NCI-H2227 (cell line): Measurements from ENCODE around the gene HELB.
"Not testable (repeated sequence)": the region's sequence is repeated elsewhere in the genome, so short reads cannot be mapped to it uniquely, and the experiment has no call there.

ENCODE experiments used
- DNase-seq: peaks from one replicate; lab custom pipeline; 2025; ENCODE audit not compliant: unreplicated experiment; lab: John Stamatoyannopoulos, UW

The HELB gene

DNA sequence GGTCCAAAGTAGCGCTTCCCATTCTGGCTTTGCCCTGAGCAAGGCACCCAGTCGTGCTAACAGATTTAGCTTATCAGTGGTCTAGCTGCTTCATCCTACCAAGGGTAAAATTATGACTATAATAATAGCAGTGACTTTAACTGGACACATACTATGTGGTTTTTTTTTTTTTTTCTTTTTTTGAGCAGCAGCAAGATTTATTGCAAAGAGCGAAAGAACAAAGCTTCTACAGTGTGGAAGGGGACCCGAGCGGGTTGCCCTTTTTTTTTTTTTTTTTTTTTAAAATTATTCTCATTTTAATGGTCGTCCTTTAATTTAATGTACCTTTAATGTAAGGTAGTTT is 505 bp downstream of the HELB start:
- no peak for DNase-seq

DNA sequence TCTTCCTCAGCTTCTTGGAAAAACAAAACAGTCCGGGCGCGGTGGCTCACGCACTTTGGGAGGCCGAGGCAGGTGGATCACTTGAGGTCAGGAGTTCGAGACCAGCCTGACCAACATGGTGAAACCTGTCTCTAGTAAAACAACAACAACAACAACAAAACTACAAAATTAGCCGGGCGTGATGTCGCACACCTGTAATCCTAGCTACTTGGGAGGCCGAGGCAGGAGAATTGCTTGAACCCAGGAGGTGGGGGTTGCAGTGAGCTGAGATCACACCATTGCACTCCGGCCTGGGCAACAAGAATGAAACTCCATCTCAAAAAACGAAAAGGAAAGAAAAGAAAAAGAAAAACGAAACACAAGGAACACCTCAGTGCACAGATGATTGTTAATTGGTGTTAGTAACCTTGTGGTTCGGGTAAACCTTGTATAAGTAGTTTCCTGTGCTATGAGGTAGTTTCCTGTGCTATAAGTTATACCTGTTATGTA is 1.1 kb downstream of the HELB start:
- not testable (repeated sequence) for DNase-seq

DNA sequence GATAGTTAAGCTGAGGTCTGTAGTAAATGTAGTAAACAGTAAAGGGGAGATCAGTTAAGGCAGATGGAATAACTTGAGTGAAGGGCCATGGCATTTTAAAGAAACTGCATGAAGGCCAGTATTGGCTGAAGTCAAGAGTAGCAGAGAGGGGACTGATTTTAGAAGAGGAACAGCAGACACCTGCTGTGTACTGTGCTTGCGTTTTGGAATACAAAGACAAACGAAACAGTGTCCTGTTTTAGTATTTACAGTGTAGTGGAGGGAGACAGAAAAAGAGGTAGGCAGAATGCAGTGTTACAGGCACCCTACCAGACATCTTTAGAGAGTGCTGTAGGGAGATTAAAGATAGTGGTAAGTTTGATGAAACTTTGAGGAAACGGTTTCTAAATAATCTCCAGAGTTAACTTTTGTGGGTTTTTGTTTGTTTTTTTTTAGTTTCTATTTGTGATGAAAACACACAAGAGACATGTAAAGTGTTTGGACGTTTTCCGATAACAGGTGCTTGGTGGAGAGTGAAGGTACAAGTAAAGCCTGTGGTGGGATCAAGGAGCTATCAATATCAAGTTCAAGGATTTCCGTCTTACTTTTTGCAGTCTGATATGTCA is 2.1 kb downstream of the HELB start:
- DNase-seq, result no peak

DNA sequence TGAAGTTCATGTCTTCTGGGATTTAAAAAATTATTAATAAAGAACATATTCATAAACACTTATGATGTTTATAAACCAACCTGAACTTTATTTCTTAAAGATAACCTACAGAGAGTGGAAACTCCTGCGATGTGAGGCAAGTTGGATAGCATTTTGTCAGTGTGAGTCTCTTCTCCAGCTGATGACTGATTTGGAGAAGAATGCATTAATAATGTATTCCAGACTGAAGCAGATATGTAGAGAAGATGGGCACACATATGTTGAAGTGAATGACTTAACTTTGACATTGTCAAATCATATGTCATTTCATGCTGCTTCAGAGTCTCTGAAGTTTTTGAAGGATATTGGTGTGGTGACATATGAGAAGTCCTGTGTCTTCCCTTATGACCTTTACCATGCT is 7.3 kb downstream of the HELB start:
- DNase-seq, result no peak

DNA sequence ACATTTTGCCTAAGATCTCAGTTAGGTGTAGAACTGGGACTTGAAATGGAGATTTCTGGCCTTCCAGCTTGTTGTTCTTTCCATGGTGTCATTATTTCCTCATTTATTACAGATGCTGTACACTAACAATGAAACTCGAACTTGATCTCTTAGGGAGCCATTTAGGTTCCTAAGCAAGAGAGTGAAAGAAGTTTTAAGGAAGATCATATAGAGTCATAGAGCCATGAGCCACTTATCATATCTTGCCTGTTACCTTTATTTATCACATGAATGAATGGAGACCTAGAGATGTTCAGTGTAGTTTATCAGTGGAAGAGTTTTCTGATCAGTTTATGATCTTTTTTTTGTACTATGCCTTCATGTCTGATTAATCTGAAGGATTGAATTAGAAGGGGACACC is 9.9 kb downstream of the HELB start:
- no peak for DNase-seq

DNA sequence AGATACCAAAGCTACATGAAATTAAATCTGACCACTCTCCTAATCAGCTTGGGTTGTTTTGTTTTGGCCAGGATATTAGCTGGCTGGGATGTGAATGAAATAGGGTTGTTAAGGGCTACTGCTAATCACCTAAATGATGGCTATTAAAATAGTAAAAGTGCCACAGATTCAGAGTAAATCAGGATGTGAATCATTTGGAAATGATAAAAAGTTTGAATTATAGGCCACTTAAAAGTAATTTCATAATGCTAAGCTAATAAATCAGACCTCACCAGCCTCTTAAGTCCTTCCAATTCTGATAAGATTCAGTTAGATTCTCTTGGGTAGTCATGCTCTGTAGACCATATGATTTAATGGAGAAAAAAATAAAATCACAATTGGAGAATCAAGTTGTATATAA is 12.0 kb downstream of the HELB start:
- no peak for DNase-seq

DNA sequence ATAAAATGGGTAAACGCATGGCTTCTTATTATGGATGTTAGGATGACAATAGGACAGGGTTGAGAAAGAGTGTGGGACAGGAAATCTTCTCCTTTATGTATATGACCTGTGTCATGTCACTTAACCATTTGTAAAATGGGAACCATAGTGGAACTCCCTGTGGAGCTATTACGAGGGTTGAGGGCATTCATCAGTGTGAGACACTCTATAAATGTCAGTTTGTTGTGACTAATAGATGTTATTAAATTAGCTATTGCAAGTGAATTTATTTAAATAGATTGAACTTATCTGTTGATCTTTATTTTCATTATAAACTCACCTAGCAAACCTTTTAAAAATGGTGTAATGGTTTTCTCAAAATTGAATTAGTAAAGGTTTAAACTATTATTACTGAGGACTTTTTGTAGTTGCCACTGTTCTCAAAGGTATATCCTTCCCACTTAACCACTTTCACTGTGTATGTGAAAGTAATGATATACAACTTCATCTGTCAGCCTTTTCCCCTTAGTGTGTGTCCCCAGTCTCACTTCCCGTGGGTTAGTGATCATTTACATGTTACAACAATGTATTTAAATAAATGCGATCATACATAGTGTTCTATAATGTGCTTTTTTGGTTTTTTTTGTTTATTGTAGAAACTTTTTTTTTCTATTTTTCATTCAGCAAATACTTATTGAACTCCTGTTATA is 17.1 kb downstream of the HELB start:
- DNase-seq, result no peak

DNA sequence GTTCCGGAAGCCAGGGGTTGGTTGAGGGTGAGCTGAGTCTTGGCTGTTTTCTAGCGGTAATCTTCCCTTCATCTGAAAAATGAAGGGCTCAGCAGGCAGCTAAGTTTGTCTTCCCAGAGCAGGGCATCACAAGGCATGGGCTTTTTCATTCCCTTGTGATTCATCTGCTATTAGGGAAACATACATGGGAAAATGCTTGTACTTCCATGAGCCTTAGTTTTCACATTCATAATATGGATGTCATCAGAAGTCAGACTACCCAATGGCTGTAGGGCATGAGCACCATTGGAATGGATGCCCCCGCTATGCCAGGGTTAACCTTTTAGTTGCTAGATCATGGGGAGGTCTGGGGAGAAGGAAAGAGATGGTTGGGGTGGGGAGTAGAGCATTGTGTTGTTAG is 18.7 kb downstream of the HELB start:
- DNase-seq, result no peak

DNA sequence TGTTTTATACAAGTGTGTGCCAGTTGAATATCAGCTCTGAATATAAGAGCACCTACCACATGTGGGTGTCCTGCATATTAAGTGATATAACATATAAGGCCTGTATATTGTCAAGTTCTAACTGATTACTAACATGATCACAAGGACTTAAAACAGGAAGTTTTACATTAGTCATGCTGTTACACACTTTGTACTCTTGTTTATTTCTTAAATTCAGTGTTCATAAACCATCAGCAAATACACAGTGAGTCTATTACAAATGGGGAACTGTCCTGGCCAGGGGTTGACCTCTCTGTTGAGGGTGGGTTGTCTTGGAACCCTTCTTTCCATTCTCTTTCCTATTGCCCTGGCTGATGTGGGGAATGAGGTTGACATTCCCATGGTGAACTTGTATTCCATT is 19.1 kb downstream of the HELB start:
- no peak for DNase-seq

DNA sequence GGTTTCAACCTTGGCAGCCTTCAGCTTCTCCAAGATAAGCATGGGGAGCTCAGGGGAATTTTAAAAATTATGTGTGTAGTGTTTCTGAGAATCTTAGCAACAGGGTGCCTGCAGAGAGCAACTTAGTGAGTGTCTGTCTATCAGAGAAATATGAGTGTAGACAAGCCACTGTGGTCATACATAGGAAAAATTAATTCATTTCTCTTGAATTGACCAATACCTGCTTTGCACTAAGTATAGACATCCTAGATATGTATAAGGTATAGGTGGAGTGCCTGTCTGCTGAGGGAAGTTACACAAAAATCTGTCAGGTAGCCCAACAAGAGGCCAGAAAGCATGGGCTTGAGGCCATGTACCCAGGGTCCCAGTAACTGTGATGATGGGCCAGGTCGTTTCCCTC is 20.7 kb downstream of the HELB start:
- no peak for DNase-seq

DNA sequence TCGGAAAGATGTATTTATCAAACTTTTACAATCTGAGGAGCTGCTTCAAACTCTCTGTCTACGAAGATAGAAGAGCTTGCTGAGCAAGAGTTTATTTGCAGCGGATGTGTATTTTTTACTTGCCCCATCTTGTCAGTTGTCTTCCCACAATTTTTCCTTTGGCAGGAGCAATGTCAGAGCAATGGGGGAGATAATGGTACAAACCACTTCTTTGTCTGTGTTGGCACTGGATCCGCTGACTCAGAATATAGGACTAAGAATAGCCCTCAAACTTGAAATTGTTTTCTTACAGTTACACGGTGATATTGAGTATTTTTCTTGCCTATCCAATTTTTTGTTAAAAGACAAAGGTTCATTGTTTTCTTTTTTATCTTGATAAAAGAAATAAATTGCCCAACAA is 27.6 kb downstream of the HELB start:
- DNase-seq, result no peak

DNA sequence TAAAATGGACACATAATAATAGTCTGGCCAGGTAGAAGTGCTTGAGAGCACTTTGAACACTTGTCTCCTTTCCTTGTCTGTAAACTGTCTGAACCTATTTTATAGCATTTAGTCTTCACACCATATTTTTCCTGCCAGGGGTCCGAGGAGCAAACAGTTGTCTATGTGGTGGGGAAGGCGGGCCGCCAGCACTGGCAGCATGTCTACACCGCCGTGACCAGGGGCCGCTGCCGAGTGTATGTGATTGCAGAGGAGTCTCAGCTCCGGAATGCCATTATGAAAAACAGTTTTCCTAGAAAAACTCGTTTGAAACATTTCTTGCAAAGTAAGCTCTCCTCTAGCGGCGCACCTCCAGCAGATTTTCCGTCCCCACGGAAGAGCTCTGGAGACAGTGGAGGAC is 28.7 kb downstream of the HELB start:
- DNase-seq, result no peak

DNA sequence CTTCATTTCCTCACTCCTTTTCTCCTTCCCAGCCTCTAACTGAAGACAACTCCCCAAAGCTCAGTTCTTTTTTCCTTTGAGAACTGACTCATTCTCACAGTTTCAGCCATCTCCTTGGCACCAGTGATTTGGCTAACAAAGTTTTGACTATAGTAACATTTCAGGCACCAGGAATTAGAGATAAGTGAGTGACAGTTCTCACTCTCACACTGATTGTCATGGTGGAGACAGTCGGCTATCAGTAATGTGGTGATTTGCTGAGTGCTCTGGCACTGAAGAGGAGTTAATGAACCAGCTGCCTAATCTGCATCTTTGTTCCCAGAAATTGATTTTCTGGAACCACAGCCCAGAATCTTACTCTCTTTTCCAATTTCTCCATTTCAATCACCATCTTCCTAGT is 29.5 kb downstream of the HELB start:
- no peak for DNase-seq

DNA sequence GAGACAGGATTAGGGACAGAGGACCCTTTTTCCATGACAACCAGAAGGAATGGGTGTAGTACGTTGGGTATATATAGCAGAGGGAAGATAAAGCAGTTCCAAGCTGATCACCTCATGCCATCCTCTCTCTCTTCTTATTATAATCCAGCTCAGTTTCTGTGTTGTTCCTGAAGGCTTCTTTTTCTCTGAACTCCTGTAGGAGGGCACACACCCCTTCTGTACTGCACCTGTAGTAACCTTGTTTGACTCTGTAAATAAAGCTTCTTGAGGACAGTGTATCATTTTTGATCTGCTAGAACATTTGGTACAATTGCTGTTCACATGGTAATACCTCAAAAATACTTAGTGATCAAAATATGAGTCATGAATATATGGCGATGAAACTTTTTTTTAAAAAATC is 33.5 kb downstream of the HELB start:
- no peak for DNase-seq

DNA sequence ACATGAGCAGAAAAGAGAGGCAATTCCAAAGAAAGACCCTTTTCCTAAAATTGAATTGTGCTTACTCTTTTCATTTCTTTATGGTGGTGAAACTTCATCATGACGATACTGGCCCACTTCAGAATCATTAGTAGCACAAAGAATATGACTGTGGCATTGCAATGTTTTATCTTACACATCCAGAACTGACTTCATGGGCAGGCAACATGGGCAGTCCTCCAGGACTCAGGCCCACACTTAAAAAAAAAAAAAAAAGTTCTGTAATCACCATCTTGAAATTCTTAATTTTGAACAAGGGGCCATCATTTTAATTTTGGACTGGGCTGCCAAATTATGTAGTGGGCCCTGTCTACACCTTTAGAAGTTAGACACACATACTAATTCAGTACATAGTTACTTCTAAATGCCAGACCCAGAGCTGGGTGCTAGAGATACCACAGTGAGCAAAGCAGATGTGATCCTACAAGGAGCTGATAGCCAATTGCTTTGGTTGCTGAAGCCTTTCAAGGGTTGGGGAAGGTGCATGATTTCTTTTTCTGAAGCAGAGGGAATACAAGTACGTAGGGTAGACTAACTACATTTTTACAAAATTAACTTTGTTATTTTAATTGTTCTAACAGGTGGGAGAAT is 35.2 kb downstream of the HELB start:
- DNase-seq, result no peak

DNA sequence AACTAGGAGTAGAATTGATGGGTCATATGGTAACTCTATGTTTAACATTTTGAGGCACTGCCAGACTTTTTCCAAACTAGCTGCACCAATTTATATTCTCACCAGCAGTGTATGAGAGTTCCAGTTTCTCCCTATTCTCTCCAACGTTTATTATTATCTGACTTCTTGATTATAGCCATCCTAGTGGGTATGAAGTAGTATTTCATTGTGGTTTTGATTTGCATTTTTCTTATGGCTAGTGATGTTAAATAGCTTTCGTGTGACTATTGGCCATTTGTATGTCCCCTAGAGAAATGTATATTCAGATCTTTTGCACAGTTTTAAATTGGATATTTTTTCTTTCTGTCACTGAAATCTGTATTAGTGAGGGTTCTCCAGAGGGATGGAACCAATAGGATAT is 37.8 kb downstream of the HELB start:
- DNase-seq, result no peak

DNA sequence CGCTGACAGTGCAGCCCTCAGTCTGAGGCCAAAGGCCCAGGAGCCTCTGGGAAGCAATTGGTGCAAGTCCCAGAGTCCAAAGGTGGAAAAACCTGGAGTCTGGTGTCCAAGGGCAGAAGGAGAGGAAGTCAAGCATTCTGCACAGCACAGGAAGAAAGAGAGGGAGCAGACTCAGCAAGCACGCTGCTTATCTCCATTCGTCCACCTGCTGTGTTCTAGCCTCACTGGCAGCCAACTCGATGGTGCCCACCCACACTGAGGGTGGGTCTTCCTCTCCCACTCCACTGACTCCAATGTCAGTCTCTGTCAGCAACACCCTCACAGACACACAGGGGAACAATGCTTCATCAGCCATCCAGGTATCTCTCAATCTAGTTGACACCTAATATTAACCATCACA is 38.8 kb downstream of the HELB start:
- no peak for DNase-seq

DNA sequence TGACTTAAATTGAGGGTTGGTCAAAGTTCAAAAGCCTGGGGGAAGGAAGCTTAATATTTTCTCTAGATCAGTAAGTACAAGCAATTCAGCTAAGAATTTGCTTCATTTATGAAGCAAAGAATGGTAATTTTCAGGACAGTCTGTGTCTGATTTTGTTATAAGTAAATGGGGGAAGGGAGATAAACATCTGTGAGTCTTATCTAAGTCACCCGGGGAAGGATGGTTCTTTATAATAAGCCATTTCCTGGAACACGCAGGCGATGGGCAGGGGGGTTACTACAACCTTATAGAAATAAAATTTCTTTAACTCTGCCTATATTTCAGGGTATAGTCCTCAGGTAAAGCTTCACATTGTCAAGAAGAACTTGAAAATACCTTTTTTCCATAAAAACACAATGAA is 42.9 kb downstream of the HELB start:
- no peak for DNase-seq

DNA sequence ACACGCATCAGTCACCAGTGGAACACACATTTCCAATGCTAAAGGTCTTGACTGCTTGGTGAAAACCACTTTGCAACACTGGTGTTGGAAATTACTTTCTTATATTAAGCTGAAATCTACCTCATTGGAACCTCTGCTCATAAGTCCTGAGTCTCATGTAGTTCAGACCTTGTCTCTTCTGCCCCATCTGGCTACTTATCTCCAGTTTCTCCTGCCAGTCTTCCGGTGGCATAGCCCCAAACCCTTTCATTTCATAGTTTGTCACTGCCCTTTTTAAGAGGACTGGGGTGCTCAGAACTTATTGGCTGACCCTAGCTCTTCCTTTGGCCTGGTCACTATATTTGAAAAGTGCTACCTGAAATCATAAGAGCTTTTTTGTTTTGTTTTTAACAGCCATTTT is 43.7 kb downstream of the HELB start:
- no peak for DNase-seq

DNA sequence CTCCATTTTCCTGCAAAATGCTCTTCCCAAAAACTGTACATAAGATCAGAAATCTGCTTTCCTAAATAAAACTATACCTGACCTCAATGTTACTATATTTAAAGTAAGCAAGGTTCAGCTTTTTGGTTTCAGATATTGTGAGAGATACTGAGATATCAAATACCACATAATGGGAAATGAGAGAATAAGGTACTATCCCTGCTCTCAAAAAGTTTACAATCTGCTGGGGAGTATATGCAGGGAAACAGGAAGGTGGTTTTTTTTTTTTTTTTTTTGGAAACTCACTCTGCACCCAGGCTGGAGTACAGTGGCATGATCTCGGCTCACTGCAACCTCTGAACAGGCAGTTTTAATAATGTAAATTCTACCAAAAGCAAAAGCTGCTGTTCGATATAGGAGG is 49.0 kb downstream of the HELB start:
- DNase-seq, result no peak

DNA sequence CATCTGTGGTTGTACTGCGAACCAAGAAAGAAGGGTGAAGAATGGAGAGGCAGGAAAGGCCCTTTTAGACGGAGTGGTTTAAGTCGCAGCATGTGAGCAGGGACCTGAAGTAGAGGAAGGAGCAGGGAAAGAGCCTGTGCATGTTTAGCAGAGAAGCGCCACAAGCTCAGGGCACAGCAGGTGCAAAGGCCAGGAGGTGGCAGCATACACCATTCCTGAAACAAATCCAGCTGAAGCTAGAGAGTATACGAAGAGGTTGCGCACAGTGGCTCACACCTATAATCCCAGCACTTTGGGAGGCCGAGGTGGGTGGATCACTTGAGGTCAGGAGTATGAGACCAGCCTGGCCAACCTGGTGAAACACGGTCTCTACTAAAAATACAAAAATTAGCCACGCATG is 49.9 kb downstream of the HELB start:
- peak; percentile 9 for DNase-seq

DNA sequence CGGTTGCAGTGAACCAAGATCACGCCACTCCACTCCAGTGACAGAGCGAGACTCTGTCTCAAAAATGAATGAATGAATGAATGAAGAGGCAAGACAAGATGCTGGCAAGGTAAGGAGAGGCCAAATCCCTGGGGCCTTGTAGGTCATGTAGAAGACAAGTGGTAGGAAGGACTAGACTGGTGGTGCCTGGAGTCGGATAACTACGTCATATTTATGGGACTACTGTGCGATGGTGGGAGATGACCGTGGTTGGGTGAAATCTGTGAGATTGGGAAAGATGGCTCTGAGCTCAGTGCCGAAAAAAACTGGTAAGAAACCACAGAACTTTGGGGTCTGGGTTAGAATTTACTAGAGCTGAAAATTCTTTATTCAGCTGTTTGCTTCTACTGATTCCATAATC is 50.6 kb downstream of the HELB start:
- no peak for DNase-seq

DNA sequence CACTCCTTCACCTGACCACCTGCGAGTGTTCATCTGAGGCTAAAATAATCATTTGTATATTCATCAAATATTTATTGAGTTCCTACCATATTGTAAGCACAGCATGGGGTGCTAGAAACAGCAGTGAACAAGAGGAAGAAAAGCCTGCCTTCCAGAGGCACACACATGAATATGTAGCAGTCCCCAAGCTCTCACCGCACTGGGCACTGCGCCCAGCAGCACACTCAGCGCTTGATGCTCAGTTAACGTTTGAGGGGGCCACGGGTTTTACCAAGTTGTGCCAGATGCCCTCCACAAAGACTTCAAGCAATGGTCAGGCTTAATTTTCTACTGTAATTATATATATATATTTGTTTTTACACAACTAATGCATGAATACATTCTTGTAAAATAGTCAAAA is 52.0 kb downstream of the HELB start:
- DNase-seq, result no peak
